AG04450 (cell line): ENCODE data around the gene RANBP17. TPM values are rescaled to one million over a fixed set of nuclear protein-coding genes. Genes with fewer than 3 reads are reported as not detected.
"Not testable (repeated sequence)": the region's sequence is repeated elsewhere in the genome, so short reads cannot be mapped to it uniquely, and the experiment has no call there.

Experiments
- CTCF ChIA-PET: fragments of 300-600, 350-600 bp; formaldehyde crosslinking; extraction: SDS; loops from one replicate; lab custom pipeline; 2022; ENCODE audit warnings: antibody characterized with exemption, inconsistent platforms; lab: Charles Lee
- POLR2A ChIA-PET: fragments of 350-600 bp; formaldehyde crosslinking; extraction: SDS; loops from one replicate; lab custom pipeline; 2021; ENCODE audit warnings: antibody characterized with exemption, inconsistent platforms; lab: Yijun Ruan, JAX
- DNase-seq: peaks from one replicate; pipeline ENCODE4 v3.0.0-alpha.2; 2011; ENCODE audit warnings: low read depth, low spot score
- H3K27ac ChIP-seq: one replicate; pipeline ENCODE4 v1.5.1; 2012; ENCODE audit warnings: low read depth, low read length, control low read depth
- H3K27me3 ChIP-seq: one replicate; pipeline ENCODE4 v1.6.0; 2012; ENCODE audit warnings: low read length; ENCODE audit not compliant: control insufficient read depth, insufficient read depth
- H3K4me3 ChIP-seq: 2 replicates; pipeline ENCODE4 v1.5.1; 2011; ENCODE audit warnings: mild to moderate bottlenecking, low read depth, low read length, control low read depth
- H3K9me3 ChIP-seq: 2 replicates; pipeline ENCODE4 v1.5.1; 2012; ENCODE audit warnings: low read length; ENCODE audit not compliant: control insufficient read depth, insufficient read depth
- polyA plus RNA-seq: library from polyadenylated mRNA; depleted of rRNA; stranded (reverse); fragments of >200 nt; gene quantifications from 2 replicates; pipeline ENCODE4 v1.2.3, GENCODE V29; 2011
- TF ChIP-seq, protein P1 (sequence below): IDR thresholded peaks from 2 replicates; pipeline ENCODE4 v1.5.1; 2011; ENCODE audit warnings: low read depth, low read length, control low read depth, inconsistent platforms

RANBP17 gene
- polyA plus RNA-seq, 1 experiment = 11.6 TPM

DNA sequence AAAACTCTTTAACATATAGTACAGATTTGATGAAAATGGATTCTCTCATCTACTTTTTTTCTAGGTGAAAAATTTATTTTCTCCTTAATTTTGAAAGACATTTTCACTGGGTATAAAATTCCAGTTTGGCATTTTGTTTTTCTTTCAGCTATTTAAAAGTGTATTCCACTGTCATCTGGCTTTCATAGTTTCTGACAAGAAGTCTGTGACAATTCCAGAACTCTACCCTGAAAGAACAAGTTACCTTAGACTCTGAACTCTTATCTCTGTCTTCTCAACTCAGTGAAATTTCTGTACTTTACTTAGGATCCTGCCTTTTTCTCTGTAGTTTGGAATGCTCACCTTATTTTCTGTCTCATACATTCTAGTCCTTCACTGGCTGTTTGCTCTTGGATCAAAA, 161.7 kb downstream of the RANBP17 start:
- Histone ChIP-seq H3K9me3 (peaks cover 11% of the 10 kb centered on the region), H3K27ac (no peak overlapping the region), H3K4me3 (no peak overlapping the region), H3K27me3 (no peaks in the 10 kb centered on the region)
- CTCF ChIA-PET = no interaction called here
- POLR2A ChIA-PET = no interaction called here
- no peak for DNase-seq
- TF ChIP-seq, protein P1, sequence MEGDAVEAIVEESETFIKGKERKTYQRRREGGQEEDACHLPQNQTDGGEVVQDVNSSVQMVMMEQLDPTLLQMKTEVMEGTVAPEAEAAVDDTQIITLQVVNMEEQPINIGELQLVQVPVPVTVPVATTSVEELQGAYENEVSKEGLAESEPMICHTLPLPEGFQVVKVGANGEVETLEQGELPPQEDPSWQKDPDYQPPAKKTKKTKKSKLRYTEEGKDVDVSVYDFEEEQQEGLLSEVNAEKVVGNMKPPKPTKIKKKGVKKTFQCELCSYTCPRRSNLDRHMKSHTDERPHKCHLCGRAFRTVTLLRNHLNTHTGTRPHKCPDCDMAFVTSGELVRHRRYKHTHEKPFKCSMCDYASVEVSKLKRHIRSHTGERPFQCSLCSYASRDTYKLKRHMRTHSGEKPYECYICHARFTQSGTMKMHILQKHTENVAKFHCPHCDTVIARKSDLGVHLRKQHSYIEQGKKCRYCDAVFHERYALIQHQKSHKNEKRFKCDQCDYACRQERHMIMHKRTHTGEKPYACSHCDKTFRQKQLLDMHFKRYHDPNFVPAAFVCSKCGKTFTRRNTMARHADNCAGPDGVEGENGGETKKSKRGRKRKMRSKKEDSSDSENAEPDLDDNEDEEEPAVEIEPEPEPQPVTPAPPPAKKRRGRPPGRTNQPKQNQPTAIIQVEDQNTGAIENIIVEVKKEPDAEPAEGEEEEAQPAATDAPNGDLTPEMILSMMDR = no peak

DNA sequence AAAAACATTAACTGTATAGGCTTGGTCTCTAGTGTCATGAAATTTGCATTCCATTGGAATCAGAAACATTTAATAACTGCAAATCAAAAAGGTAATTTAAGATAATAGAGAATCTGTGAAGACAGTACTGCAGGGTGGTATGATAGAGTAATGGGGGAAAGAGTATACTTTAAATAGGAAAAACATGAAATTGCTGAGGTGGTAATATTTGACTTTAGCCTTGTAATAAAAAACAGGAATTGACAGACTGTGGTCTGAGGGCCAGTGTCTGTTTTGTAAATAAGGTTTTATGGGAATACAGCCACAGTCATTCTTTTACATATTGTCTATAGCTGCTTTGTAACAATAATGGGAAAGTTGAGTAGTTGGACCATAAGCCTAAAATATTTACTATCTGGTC, 162.3 kb downstream of the RANBP17 start:
- peaks cover 11% of the 10 kb centered on the region for H3K9me3 ChIP-seq
- ChIA-PET CTCF (no interaction called here), POLR2A (no interaction called here)
- TF ChIP-seq, protein P1 = no peak
- no peak for DNase-seq
- no peak overlapping the region for H3K27ac ChIP-seq
- H3K4me3 ChIP-seq = no peak overlapping the region
- H3K27me3 ChIP-seq = no peaks in the 10 kb centered on the region

DNA sequence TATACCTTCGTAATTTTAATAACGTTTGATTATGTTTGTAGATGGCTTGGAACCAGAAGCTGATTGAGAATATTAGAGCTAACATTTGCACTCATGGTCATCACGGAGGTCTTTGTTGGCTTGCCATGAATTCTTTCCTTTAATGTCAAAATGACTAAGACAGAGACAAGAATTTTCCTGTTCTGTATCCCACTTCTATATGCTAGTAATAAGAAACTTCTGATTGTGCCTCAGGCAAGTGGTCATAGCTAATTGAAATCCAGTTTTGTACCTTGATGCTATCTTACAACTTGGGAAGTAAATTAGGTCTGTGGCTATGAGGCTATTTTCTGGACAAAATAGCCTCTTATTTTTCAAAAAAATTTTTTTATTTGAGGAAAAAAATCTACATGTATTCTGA, 167.6 kb downstream of the RANBP17 start:
- DNase-seq = no peak
- TF ChIP-seq, protein P1 = no peak
- ChIA-PET POLR2A (no interaction called here), CTCF (no interaction called here)
- Histone ChIP-seq H3K9me3 (no peaks in the 10 kb centered on the region), H3K27ac (no peak overlapping the region), H3K4me3 (no peak overlapping the region), H3K27me3 (no peaks in the 10 kb centered on the region)

DNA sequence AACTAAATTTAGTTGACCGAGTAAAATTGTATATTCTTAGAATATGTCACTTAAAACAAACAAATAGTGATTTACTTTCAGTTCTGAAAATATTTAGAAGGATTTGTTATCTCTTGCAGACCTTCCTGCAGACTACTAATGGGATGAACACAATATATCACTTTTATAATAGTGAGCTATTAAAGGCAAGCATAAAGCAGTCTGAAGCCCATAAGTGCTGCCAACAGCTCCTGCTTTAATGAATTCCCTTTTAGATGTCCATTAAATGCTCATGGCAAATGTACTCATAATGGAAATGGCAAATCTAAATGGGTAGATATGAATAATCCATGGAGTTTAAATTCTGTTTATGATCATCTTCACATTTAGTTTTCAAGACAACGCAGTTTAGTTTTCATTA, 170.2 kb downstream of the RANBP17 start:
- TF ChIP-seq, protein P1 = no peak
- CTCF ChIA-PET = no interaction called here

DNA sequence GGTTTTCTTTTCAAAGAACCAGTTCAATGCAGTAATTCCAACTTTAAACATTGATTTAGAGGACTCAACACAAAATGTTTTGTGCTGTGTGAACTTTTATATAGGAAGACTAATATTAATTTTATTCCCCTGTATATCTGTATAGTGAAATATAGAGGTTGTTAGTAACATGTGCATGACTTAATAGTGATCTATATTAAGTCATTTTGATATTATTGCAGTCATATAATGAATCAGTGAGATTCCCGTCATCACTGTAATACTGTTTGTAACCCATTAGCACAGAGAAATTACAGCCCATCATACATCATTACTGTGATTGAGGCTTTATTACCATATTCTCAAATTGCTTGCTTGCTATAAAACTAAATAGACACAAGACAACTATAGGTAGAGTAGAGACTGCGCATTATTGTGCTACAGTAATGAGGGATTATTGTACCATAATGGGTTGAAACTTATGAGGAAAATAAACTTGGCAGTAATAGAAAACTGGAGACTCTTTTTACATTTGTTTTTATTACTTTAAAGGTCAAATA, 170.7 kb downstream of the RANBP17 start:
- H3K27me3 ChIP-seq = no peaks in the 10 kb centered on the region
- ChIA-PET CTCF (no interaction called here), POLR2A (no interaction called here)
- H3K27ac ChIP-seq = no peak overlapping the region
- H3K4me3 ChIP-seq = no peak overlapping the region
- no peaks in the 10 kb centered on the region for H3K9me3 ChIP-seq
- DNase-seq = no peak
- TF ChIP-seq, protein P1 = no peak

More for the DNA sequence above, 170.2 kb downstream of the RANBP17 start:
- DNase-seq = no peak
- Histone ChIP-seq H3K4me3 (no peak overlapping the region), H3K27ac (no peak overlapping the region), H3K9me3 (no peaks in the 10 kb centered on the region), H3K27me3 (no peaks in the 10 kb centered on the region)
- POLR2A ChIA-PET = no interaction called here

DNA sequence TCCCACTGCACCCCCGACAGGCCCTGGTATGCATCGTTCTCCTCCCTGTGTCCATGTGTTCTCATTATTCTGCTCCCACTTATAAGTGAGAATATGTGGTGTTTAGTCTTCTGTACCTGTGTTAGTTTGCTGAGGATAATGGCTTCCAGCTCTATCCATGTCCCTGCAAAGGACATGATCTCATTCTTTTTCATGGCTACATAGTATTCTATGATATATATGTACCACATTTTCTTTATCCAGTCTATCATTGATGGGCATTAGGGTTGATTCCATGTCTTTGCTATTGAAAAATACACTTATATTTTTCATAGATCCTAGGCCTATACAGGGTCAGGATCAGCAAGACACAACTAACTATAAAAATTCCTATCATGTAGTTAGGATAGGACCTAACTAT, 180.1 kb downstream of the RANBP17 start:
- DNase-seq, H3K27me3 ChIP-seq, H3K27ac ChIP-seq, CTCF ChIA-PET, H3K4me3 ChIP-seq, H3K9me3 ChIP-seq, POLR2A ChIA-PET: not testable (repeated sequence)
